Smooth muscle cell (in vitro differentiated cells): Measurements from ENCODE around the gene POU6F2. TPM values are rescaled to one million over a fixed set of nuclear protein-coding genes. Genes with fewer than 3 reads are reported as not detected.

Experiments
- DNase-seq: peaks from one replicate; lab custom pipeline; 2025; ENCODE audit not compliant: unreplicated experiment; lab: John Stamatoyannopoulos, UW
- H2AFZ ChIP-seq: fragments of 200-600 bp; sonication (generic); 2 replicates; pipeline ENCODE4 v1.6.0; 2016; ENCODE audit warnings: antibody characterized with exemption, low read depth, mild to moderate bottlenecking
- H3F3A ChIP-seq: fragments of 200-600 bp; sonication (generic); 2 replicates; pipeline ENCODE4 v1.6.0; 2017; ENCODE audit warnings: antibody characterized with exemption, low read depth
- H3K27ac ChIP-seq: fragments of 200-600 bp; sonication (generic); 2 replicates; pipeline ENCODE4 v1.5.1; 2016; ENCODE audit warnings: low read depth, mild to moderate bottlenecking
- H3K27me3 ChIP-seq: fragments of 200-600 bp; sonication (generic); 2 replicates; pipeline ENCODE4 v1.6.1; 2016; ENCODE audit warnings: low read depth, mild to moderate bottlenecking
- H3K36me3 ChIP-seq: fragments of 200-600 bp; sonication (generic); 2 replicates; pipeline ENCODE4 v1.5.1; 2016; ENCODE audit warnings: low read depth
- H3K4me1 ChIP-seq: fragments of 200-600 bp; sonication (generic); 2 replicates; pipeline ENCODE4 v1.5.1; 2016; ENCODE audit warnings: low read depth
- H3K4me2 ChIP-seq: fragments of 200-600 bp; sonication (generic); 2 replicates; pipeline ENCODE4 v1.6.0; 2016; ENCODE audit warnings: mild to moderate bottlenecking
- H3K4me3 ChIP-seq: fragments of 200-600 bp; sonication (generic); 2 replicates; pipeline ENCODE4 v1.5.1; 2016; ENCODE audit warnings: mild to moderate bottlenecking
- H3K79me2 ChIP-seq: fragments of 200-600 bp; sonication (generic); 2 replicates; pipeline ENCODE4 v1.6.0; 2016; ENCODE audit warnings: low read depth, mild to moderate bottlenecking
- H3K9ac ChIP-seq: fragments of 200-600 bp; sonication (generic); 2 replicates; pipeline ENCODE4 v1.6.0; 2016; ENCODE audit warnings: low read depth
- H3K9me3 ChIP-seq: fragments of 200-600 bp; sonication (generic); replicated peaks from 2 replicates; pipeline ENCODE4 v1.5.1; 2016; ENCODE audit warnings: low read depth
- H4K20me1 ChIP-seq: fragments of 200-600 bp; sonication (generic); 2 replicates; pipeline ENCODE4 v1.6.0; 2016; ENCODE audit warnings: low read depth
- WGBS: methylation state at CpG from one replicate; pipeline ENCODE4 v1.1.7; 2016; ENCODE audit warnings: low lambda C conversion rate; 5-methylcytosine and 5-hydroxymethylcytosine counted together
- polyA plus RNA-seq: library from polyadenylated mRNA; unstranded; fragments of >200 nt; fragmentation: Nextera tagmentation; extraction: Ambion mirVana; gene quantifications from 2 replicates; pipeline ENCODE4 v1.2.1, GENCODE V29; 2016
- total RNA-seq: library from RNA; depleted of rRNA; stranded (reverse); fragments of >200 nt; gene quantifications from 2 replicates; pipeline ENCODE4 v1.2.3, GENCODE V29; 2014
- TF ChIP-seq, protein P1 (sequence below): fragments of 200-600 bp; sonication (generic); IDR thresholded peaks from 2 replicates; pipeline ENCODE4 v1.5.1; 2017; ENCODE audit warnings: borderline replicate concordance, mild to moderate bottlenecking, antibody characterized with exemption; ENCODE audit not compliant: insufficient read depth, poor library complexity, severe bottlenecking

POU6F2 gene
- total and polyA plus RNA-seq, 2 experiments from 2014 or later: 1.2 TPM

DNA sequence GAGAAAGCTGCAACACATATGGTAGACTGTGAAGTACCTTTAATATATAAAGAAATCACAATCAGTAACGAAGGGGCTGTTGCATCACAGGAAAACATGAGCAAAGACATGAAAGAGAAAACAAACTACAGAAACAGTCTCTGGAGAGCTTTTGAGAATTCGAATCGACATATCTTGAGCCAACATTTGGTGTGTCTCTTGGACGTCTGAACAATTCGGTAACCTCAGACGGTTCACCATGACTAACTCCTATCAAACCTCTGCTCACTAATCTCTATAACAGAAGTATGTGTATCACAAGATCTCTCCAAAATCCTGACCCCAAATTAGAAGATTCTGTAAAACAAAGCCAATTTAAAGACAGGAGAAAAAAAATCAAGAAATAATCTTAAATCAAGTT, 326.5 kb downstream of the POU6F2 start:
- Histone ChIP-seq H3K9ac (no peak overlapping the region), H3K4me2 (no peak overlapping the region), H3K4me1 (no peaks in the 10 kb centered on the region), H3K27me3 (no peaks in the 10 kb centered on the region), H4K20me1 (no peaks in the 10 kb centered on the region), H3K4me3 (no peak overlapping the region), H3K9me3 (no peaks in the 10 kb centered on the region), H3F3A (no peaks in the 10 kb centered on the region), H2AFZ (no peak overlapping the region), H3K27ac (no peak overlapping the region), H3K79me2 (no peaks in the 10 kb centered on the region), H3K36me3 (no peaks in the 10 kb centered on the region)
- DNase-seq: no peak
- TF ChIP-seq, protein P1, sequence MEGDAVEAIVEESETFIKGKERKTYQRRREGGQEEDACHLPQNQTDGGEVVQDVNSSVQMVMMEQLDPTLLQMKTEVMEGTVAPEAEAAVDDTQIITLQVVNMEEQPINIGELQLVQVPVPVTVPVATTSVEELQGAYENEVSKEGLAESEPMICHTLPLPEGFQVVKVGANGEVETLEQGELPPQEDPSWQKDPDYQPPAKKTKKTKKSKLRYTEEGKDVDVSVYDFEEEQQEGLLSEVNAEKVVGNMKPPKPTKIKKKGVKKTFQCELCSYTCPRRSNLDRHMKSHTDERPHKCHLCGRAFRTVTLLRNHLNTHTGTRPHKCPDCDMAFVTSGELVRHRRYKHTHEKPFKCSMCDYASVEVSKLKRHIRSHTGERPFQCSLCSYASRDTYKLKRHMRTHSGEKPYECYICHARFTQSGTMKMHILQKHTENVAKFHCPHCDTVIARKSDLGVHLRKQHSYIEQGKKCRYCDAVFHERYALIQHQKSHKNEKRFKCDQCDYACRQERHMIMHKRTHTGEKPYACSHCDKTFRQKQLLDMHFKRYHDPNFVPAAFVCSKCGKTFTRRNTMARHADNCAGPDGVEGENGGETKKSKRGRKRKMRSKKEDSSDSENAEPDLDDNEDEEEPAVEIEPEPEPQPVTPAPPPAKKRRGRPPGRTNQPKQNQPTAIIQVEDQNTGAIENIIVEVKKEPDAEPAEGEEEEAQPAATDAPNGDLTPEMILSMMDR: no peak
- 74% methylated on average over 6 of the region's 6 CpGs for WGBS

DNA sequence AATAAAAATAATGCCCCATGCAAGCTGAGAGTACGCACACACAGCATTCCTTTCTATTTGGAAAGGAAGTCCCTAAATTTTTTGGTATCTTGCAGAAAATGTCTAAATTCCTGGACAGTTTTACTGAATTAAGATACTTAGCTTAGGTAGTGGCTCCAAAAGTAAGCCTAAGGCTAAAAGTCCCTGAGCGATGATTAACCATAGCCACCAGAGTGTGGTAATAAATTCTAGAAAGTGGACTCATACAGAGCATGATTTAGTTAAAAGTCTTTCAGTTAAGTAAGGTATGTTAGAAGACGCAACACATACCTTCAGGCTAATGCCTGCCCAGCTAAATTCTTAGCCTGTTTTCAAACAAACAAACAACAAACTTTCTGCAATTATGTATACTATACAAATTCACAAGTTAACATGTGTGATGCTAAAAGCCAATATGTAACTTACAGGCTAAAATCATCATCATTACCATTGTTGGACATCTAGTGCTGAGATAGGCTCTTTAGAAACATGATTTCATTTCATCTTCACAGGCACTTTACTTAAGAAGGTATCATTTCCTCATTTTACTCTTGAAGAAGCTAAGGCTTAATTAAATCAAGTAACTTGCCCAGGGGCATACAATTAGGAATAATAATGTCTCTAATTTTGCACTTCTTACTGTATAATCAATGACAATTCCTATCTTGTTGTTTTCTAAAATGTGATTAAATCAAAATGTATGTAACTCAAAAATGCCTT, 327.1 kb downstream of the POU6F2 start:
- Histone ChIP-seq H3K4me3 (no peak overlapping the region), H3F3A (no peaks in the 10 kb centered on the region), H3K27me3 (no peaks in the 10 kb centered on the region), H3K27ac (no peak overlapping the region), H3K36me3 (no peaks in the 10 kb centered on the region), H3K79me2 (no peaks in the 10 kb centered on the region), H2AFZ (no peak overlapping the region), H3K9ac (no peak overlapping the region), H3K9me3 (no peaks in the 10 kb centered on the region), H3K4me1 (no peaks in the 10 kb centered on the region), H3K4me2 (no peak overlapping the region), H4K20me1 (no peaks in the 10 kb centered on the region)
- no peak for DNase-seq
- TF ChIP-seq, protein P1: no peak
- WGBS: 67% methylated on average over 3 of the region's 3 CpGs

DNA sequence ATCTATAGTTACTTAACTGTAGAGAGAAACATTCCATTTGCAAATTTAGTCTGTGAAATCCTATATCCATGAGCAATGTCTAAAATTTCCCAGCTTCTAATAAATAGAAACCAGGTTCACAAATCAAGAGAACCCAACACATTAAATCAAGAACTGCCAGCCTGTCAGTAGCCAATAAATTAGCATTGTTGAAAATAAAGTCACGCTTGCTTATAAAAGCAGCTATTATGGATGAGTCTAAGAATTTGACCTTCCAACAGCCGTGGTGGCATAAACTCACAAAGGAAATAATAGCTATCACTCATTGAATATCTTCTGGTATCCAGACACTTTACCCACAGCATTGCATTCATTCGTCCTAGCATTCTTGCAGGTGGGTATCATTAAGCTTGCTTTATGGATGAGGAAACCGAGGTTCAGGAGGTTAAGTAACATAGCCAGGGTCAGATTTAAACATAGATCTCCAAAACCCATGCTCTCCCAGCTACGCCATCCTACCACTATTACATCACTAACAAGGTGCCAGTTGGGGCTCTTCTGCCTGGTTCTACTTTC, 328.4 kb downstream of the POU6F2 start:
- no peak for DNase-seq
- H4K20me1 ChIP-seq: no peaks in the 10 kb centered on the region
- no peak overlapping the region for H3K27ac ChIP-seq
- no peak overlapping the region for H3K4me3 ChIP-seq
- H3K9me3 ChIP-seq: no peaks in the 10 kb centered on the region
- no peaks in the 10 kb centered on the region for H3K79me2 ChIP-seq
- no peaks in the 10 kb centered on the region for H3K36me3 ChIP-seq
- no peaks in the 10 kb centered on the region for H3K4me1 ChIP-seq
- 88% methylated on average over 5 of the region's 5 CpGs for WGBS
- H2AFZ ChIP-seq: no peak overlapping the region
- no peak overlapping the region for H3K4me2 ChIP-seq
- TF ChIP-seq, protein P1: no peak
- no peaks in the 10 kb centered on the region for H3F3A ChIP-seq
- no peak overlapping the region for H3K9ac ChIP-seq
- no peaks in the 10 kb centered on the region for H3K27me3 ChIP-seq

DNA sequence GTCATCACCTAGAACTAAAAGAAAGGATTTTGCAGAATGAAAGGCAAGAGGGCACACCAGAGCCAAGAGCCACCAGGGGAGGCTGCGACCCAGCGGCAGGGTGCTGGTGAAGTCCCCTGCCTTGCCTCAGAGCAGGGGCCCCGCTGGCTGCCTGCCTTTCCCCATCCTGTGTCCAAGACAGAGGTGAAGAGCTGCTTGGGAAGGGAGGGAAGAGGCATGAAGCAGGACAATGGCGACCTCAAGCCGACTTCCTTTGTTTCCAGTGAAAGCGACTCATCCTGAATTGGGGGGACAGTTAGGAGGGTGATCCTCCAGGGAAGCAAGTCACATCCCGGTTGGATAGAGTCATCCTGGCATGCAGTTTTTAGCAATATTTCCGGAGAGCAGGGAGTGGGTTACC, 333.0 kb downstream of the POU6F2 start:
- Histone ChIP-seq H3K27ac (no peak overlapping the region), H3K9me3 (no peaks in the 10 kb centered on the region), H3K4me2 (no peak overlapping the region), H3K27me3 (peaks cover 5% of the 10 kb centered on the region), H4K20me1 (no peaks in the 10 kb centered on the region), H3K79me2 (no peaks in the 10 kb centered on the region), H3K4me1 (peaks cover 4% of the 10 kb centered on the region), H3K4me3 (no peak overlapping the region), H3K36me3 (no peaks in the 10 kb centered on the region), H3F3A (no peaks in the 10 kb centered on the region), H3K9ac (no peak overlapping the region), H2AFZ (no peak overlapping the region)
- no peak for DNase-seq
- TF ChIP-seq, protein P1: no peak
- 65% methylated on average over 8 of the region's 8 CpGs for WGBS
